BJ (cell line): Measurements from ENCODE around the gene ZSCAN25. TPM values are rescaled to one million over a fixed set of nuclear protein-coding genes. Genes with fewer than 3 reads are reported as not detected.

Experiments used
- CTCF ChIA-PET: fragments of 350-600 bp; formaldehyde crosslinking; extraction: SDS; loops from one replicate; lab custom pipeline; 2021; ENCODE audit warnings: antibody characterized with exemption, inconsistent platforms; lab: Yijun Ruan, JAX
- POLR2A ChIA-PET: fragments of 300-600 bp; sonication (Branson Sonifier 250); formaldehyde crosslinking; extraction: SDS; loops from one replicate; lab custom pipeline; 2021; ENCODE audit warnings: antibody characterized with exemption; lab: Charles Lee
- DNase-seq: peaks from one replicate; pipeline ENCODE4 v3.0.0-alpha.2; 2011; ENCODE audit warnings: low read depth
- H3K27me3 ChIP-seq: 2 replicates; pipeline ENCODE4 v1.6.0; 2011; ENCODE audit warnings: low read length; ENCODE audit not compliant: control insufficient read depth, insufficient read depth
- H3K36me3 ChIP-seq: 2 replicates; pipeline ENCODE4 v1.5.1; 2011; ENCODE audit warnings: low read length; ENCODE audit not compliant: control insufficient read depth, insufficient read depth
- H3K4me3 ChIP-seq: 2 replicates; pipeline ENCODE4 v1.5.1; 2011; ENCODE audit warnings: low read depth, mild to moderate bottlenecking, control low read depth, low read length
- CTCF ChIP-seq: IDR thresholded peaks from 2 replicates; pipeline ENCODE4 v1.5.1; 2011; ENCODE audit warnings: low read depth, mild to moderate bottlenecking, control low read depth, inconsistent platforms, low read length, moderate library complexity; ENCODE audit not compliant: insufficient read depth
- polyA plus RNA-seq: library from polyadenylated mRNA; depleted of rRNA; stranded (reverse); fragments of >200 nt; gene quantifications from 2 replicates; pipeline ENCODE4 v1.2.3, GENCODE V29; 2011

ZSCAN25 gene
- polyA plus RNA-seq, 1 experiment = 9.3 TPM

- Histone ChIP-seq H3K36me3 (no peaks in the 10 kb centered on the region), H3K4me3 (no peak overlapping the region), H3K27me3 (no peaks in the 10 kb centered on the region)
- DNase-seq = no peak
- ChIA-PET CTCF (no interaction called here), POLR2A (no interaction called here)
- no peak for TF ChIP-seq CTCF
Measured at GRCh38 chr7:99596408-99596955, 20.3 kb upstream of the ZSCAN25 start.

- ChIA-PET CTCF (no interaction called here), POLR2A (no interaction called here)
- H3K4me3 ChIP-seq = no peak within 1 kb of the TSS
- no peak for DNase-seq
- H3K36me3 ChIP-seq = no peaks in the 10 kb centered on the region
- H3K27me3 ChIP-seq = no peaks in the 10 kb centered on the region
- TF ChIP-seq CTCF = no peak
Measured at GRCh38 chr7:99597762-99598501, 18.8 kb upstream of the ZSCAN25 start, which contains the start of gene TMEM225B. TMEM225B (plus strand) TSS chr7:99598267; CDS start chr7:99604389, 6,122 bp downstream.

GRCh38 chr7:99599836-99600235 lies 16.9 kb upstream of the ZSCAN25 start:
- Histone ChIP-seq H3K4me3 (no peak overlapping the region), H3K36me3 (no peaks in the 10 kb centered on the region), H3K27me3 (no peaks in the 10 kb centered on the region)
- POLR2A ChIA-PET = no interaction called here
- CTCF ChIA-PET = no interaction called here
- no peak for DNase-seq
- TF ChIP-seq CTCF = no peak

GRCh38 chr7:99601656-99602310 lies 15.0 kb upstream of the ZSCAN25 start:
- POLR2A ChIA-PET = no interaction called here
- peaks cover 3% of the 10 kb centered on the region for H3K27me3 ChIP-seq
- DNase-seq = no peak
- no peak for TF ChIP-seq CTCF
- no peaks in the 10 kb centered on the region for H3K36me3 ChIP-seq
- H3K4me3 ChIP-seq = no peak overlapping the region
- CTCF ChIA-PET = interaction anchor here (1.7 kb wide), 1 partner anchor 14 kb away, joined by 4 read pairs; the partner anchor contains the start of gene ZSCAN25

- POLR2A ChIA-PET = no interaction called here
- H3K36me3 ChIP-seq = no peaks in the 10 kb centered on the region
- DNase-seq = no peak
- CTCF ChIA-PET = no interaction called here
- no peak for TF ChIP-seq CTCF
- no peak overlapping the region for H3K4me3 ChIP-seq
- H3K27me3 ChIP-seq = peaks cover 5% of the 10 kb centered on the region
Measured at GRCh38 chr7:99605527-99605926, 11.2 kb upstream of the ZSCAN25 start.
